HepG2 (cell line): Measurements from ENCODE around the gene SKIDA1. TPM values are rescaled to one million over a fixed set of nuclear protein-coding genes. Genes with fewer than 3 reads are reported as not detected.

Experiments used
- CEBPZ ChIP-seq: IDR thresholded peaks from 2 replicates; pipeline ENCODE4 v1.6.1; 2012; ENCODE audit warnings: low read length, improper control_type of control experiment
- FLYWCH1 ChIP-seq: sonication (generic); formaldehyde crosslinking; IDR thresholded peaks from 2 replicates; pipeline ENCODE4 v1.8.1; 2023; ENCODE audit warnings: mild to moderate bottlenecking, missing genetic modification reagents
- GLI4 ChIP-seq: sonication (generic); formaldehyde crosslinking; IDR thresholded peaks from 2 replicates; pipeline ENCODE4 v1.5.1; 2020; ENCODE audit warnings: missing genetic modification reagents, mild to moderate bottlenecking, moderate library complexity, borderline replicate concordance
- POGK ChIP-seq: sonication (generic); formaldehyde crosslinking; conservative IDR thresholded peaks from 2 replicates; pipeline ENCODE4 v1.8.0; 2022; ENCODE audit warnings: mild to moderate bottlenecking, moderate library complexity, missing genetic modification reagents
- REST ChIP-seq, 2 experiments: IDR thresholded peaks; 2 replicates each; pipeline ENCODE4 v1.6.1; 2011 to 2012; ENCODE audit warnings: low read length in 2 of 2, borderline replicate concordance in 1 of 2, low read depth in 1 of 2, mild to moderate bottlenecking in 1 of 2, moderate library complexity in 1 of 2
- TIGD3 ChIP-seq: sonication (generic); formaldehyde crosslinking; IDR thresholded peaks from 2 replicates; pipeline ENCODE4 v1.5.1; 2020; ENCODE audit warnings: mild to moderate bottlenecking, missing genetic modification reagents, borderline replicate concordance
- ZBTB33 ChIP-seq: sonication (generic); formaldehyde crosslinking; IDR thresholded peaks from 2 replicates; pipeline ENCODE4 v1.4.0; 2020; ENCODE audit warnings: missing genetic modification reagents
- ZC3H13 ChIP-seq: sonication (generic); formaldehyde crosslinking; IDR thresholded peaks from 2 replicates; pipeline ENCODE4 v1.8.1; 2023; ENCODE audit warnings: mild to moderate bottlenecking, missing genetic modification reagents, moderate library complexity
- ZFP36L2 ChIP-seq: sonication (generic); formaldehyde crosslinking; IDR thresholded peaks from 2 replicates; pipeline ENCODE4 v1.4.0; 2020; ENCODE audit warnings: missing genetic modification reagents
- ZFP37 ChIP-seq: sonication (generic); formaldehyde crosslinking; IDR thresholded peaks from 2 replicates; pipeline ENCODE4 v1.4.0; 2020; ENCODE audit warnings: missing genetic modification reagents, borderline replicate concordance
- ZKSCAN5 ChIP-seq: sonication (generic); formaldehyde crosslinking; IDR thresholded peaks from 2 replicates; pipeline ENCODE4 v1.5.1; 2020; ENCODE audit warnings: mild to moderate bottlenecking, missing genetic modification reagents
- ZNF331 ChIP-seq: sonication (generic); formaldehyde crosslinking; IDR thresholded peaks from 2 replicates; pipeline ENCODE4 v1.4.0; 2020; ENCODE audit warnings: missing genetic modification reagents
- ZNF777 ChIP-seq: sonication (generic); formaldehyde crosslinking; IDR thresholded peaks from 2 replicates; pipeline ENCODE4 v1.4.0; 2020; ENCODE audit warnings: missing genetic modification reagents
- polyA plus RNA-seq, 8 experiments: library from polyadenylated mRNA; depleted of rRNA in 3 of 8; stranded (reverse) in 7 of 8; unstranded in 1 of 8; fragments of >200 nt; fragmentation: Illumina TruSeq in 4 of 8; extraction: Trizol in 4 of 8; gene quantifications; 2 replicates each; pipeline versions ENCODE4 v1.2.1 to v1.2.3, GENCODE V29; 2011 to 2016; ENCODE audit warnings: low read depth in 4 of 8, missing spikeins in 1 of 8, mixed read lengths in 1 of 8; ENCODE audit not compliant: insufficient read depth in 1 of 8
- total RNA-seq, 5 experiments: library from RNA; depleted of rRNA; stranded (reverse); fragments of >200 nt; fragmentation: Illumina TruSeq; extraction: Trizol; gene quantifications; 2 replicates each; pipeline ENCODE4 v1.2.3, GENCODE V29; 2016; ENCODE audit warnings: low read depth in 1 of 5
- TF ChIP-seq, protein P1 (sequence below): sonication (generic); formaldehyde crosslinking; IDR thresholded peaks from 2 replicates; pipeline ENCODE4 v1.4.0; 2020; ENCODE audit warnings: mild to moderate bottlenecking, missing genetic modification reagents

The SKIDA1 gene
- total and polyA plus RNA-seq, 2 of the 13 experiments (the other 11 are each of a cell fraction or from before 2014, with no cell fraction given), result 0.73 to 1.5 TPM

DNA sequence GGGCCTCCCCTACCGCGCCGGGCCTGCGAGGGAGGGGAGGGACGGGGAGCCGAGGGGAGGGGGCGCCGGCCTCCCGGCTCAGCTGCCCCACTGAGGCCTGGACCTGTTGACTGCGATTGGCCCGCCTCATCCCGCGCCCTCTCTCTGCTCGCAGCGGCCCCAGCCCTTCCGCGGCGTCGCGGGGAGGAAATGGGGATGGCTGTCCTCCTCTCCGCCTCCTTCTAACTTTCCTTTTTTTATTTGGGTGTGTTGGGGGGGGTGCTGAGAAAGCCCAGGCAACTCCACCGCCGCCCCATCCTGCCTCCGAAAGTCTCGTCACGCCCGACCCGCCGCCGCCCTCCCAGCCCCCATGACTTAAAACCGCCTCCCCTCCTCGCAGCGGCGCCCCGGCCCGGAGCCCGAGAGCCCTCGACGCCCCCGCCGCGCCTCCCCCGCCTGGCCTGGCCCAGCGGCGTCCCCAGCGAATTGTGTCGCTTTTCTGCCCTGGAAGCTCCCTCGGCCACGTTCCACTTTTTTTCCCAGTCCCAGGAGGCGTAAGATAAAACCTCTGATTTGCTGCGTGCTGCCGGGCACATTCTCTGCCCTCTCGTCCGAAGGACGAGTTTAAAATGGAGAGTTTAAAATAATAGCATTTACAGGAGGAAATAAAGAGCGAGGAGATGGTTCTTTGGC lies 842 bp upstream of the SKIDA1 start (continued):
- TF ChIP-seq ZBTB33 (CRISPR knock-in tag) (no peak), POGK (CRISPR knock-in tag) (0 out of 2 replicates have a peak, but pooled peaks have one; percentile 22), ZKSCAN5 (CRISPR knock-in tag) (peak; percentile 56; the same call in 1 of the 2 replicates), ZFP36L2 (CRISPR knock-in tag) (no peak), TIGD3 (CRISPR knock-in tag) (no peak), GLI4 (CRISPR knock-in tag) (no peak), ZC3H13 (CRISPR knock-in tag) (peak; percentile 2), ZNF331 (peak; percentile 7; the same call in 1 of the 2 replicates), FLYWCH1 (CRISPR knock-in tag) (peak; percentile 29; the same call in 1 of the 2 replicates), CEBPZ (no peak), ZNF777 (peak; percentile 56), ZFP37 (no peak), REST (IDR thresholded peaks at IDR 0.05; ENCODE audit: borderline replicate concordance in 1 of 2, low read depth in 1 of 2, low read length in 2 of 2) (peak in 1 of 2 experiments; percentile 22; a peak in 1 of 4 replicates)
- TF ChIP-seq, protein P1, sequence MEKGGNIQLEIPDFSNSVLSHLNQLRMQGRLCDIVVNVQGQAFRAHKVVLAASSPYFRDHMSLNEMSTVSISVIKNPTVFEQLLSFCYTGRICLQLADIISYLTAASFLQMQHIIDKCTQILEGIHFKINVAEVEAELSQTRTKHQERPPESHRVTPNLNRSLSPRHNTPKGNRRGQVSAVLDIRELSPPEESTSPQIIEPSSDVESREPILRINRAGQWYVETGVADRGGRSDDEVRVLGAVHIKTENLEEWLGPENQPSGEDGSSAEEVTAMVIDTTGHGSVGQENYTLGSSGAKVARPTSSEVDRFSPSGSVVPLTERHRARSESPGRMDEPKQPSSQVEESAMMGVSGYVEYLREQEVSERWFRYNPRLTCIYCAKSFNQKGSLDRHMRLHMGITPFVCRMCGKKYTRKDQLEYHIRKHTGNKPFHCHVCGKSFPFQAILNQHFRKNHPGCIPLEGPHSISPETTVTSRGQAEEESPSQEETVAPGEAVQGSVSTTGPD (CRISPR knock-in tag), result 0 out of 2 replicates have a peak, but pooled peaks have one; percentile 24
